Measurements from ENCODE around the gene HSPA6.

GRCh38 chr1:161498646-161499045, 25.7 kb upstream of the HSPA6 start:
- TF ChIP-seq CTCF (IDR thresholded peaks at IDR 0.05) (no peak), POLR2A (IDR thresholded peaks at IDR 0.05) (no peak)
